ENCODE results near the gene HHIP. TPM values are rescaled to one million over a fixed set of nuclear protein-coding genes. Genes with fewer than 3 reads are reported as not detected.

HHIP gene
- total and polyA plus RNA-seq, 2 of the 13 experiments (the other 11 are each of a cell fraction or from before 2014, with no cell fraction given) = not detected

- Histone ChIP-seq H3K36me3 (replicated peaks in 1 of 2; ENCODE audit: control insufficient read depth in 1 of 2, insufficient read depth in 2 of 2, low read length in 2 of 2) (no peaks in the 10 kb centered on the region), H3K9me3 (ENCODE audit: low read length) (no peaks in the 10 kb centered on the region), H2AFZ (ENCODE audit: low read length) (no peak overlapping the region), H3K4me3 (replicated peaks in 1 of 3; ENCODE audit: insufficient read depth in 1 of 3, low read depth in 2 of 3, low read length in 3 of 3) (no peak overlapping the region), H3K27me3 (ENCODE audit: control insufficient read depth in 1 of 2, insufficient read depth in 2 of 2, low read length in 2 of 2) (no peaks in the 10 kb centered on the region), H3K79me2 (ENCODE audit: insufficient read depth, low read length) (no peaks in the 10 kb centered on the region), H3K4me2 (ENCODE audit: low read depth, low read length) (no peak overlapping the region), H3K4me1 (ENCODE audit: insufficient read depth, low read length) (no peaks in the 10 kb centered on the region), H3K27ac (ENCODE audit: extremely low read length, insufficient read depth, low read length) (no peak overlapping the region), H3K9ac (ENCODE audit: insufficient read depth, low read depth, low read length) (no peak overlapping the region), H4K20me1 (ENCODE audit: insufficient read depth, low read length) (no peaks in the 10 kb centered on the region)
- in situ Hi-C loops (cut with HindIII; ENCODE audit: extremely low pct_ligation_motif_present, low pct_unique_long_range_greater_than_20kb) (loop anchor here (25.0 kb wide), 1 partner anchor 599 kb away; no protein-coding TSS in a partner anchor), intact Hi-C loops (cut with micrococcal nuclease; ENCODE audit: unreplicated experiment) (loop anchor here (5.0 kb wide), 1 partner anchor 276 kb away; no protein-coding TSS in a partner anchor)
- ChIA-PET CTCF (ENCODE audit: low intra/inter-chr PET ratio, low total read pairs) (no interaction called here), POLR2A (no interaction called here)
- BruUV-seq (replicated peaks) = no TSS peak
- no peak for TF ChIP-seq MAFK (conservative IDR thresholded peaks at IDR 0.05 in 1 of 2, IDR thresholded peaks at IDR 0.05 in 1 of 2; ENCODE audit: low read length in 2 of 2)
- TF ChIP-seq ZNF264 (CRISPR knock-in tag; IDR thresholded peaks at IDR 0.05) = no peak
- TF ChIP-seq CENPT (CRISPR knock-in tag; IDR thresholded peaks at IDR 0.05; ENCODE audit: low read depth) = no peak
- no peak for TF ChIP-seq PATZ1 (CRISPR knock-in tag; IDR thresholded peaks at IDR 0.05)
- no peak for TF ChIP-seq PBX3 (CRISPR knock-in tag; IDR thresholded peaks at IDR 0.05; ENCODE audit: borderline replicate concordance)
- no peak for TF ChIP-seq ZNF878 (CRISPR knock-in tag; IDR thresholded peaks at IDR 0.05)
- no peak for TF ChIP-seq ETV6 (CRISPR knock-in tag; conservative IDR thresholded peaks at IDR 0.05)
- DNase-seq (ENCODE audit: low spot score) (no peak), ATAC-seq (no peak), FAIRE-seq (no peak)
- WGBS (ENCODE audit: low lambda C conversion rate) = 0% methylated on average over 3 of the region's 3 CpGs
These were observed 140.0 kb downstream of the HHIP start for GRCh38 chr4:144785961-144786360.

All from HepG2 (cell line).